DOHH2 (cell line): ENCODE results near the gene TFCP2.

Experiments
- H3F3A ChIP-seq: fragments of 200-600 bp; sonication (generic), shearing (Covaris generic); 2 replicates; pipeline ENCODE4 v1.6.0; 2016; ENCODE audit warnings: antibody characterized with exemption, mild to moderate bottlenecking; ENCODE audit not compliant: control insufficient read depth, insufficient read depth
- H3K27ac ChIP-seq: fragments of 200-600 bp; sonication (generic); 2 replicates; pipeline ENCODE4 v1.5.1; 2014; ENCODE audit warnings: low read depth, mild to moderate bottlenecking, low read length, moderate library complexity
- H3K27me3 ChIP-seq: fragments of 200-600 bp; sonication (generic); 2 replicates; pipeline ENCODE4 v1.6.1; 2014; ENCODE audit warnings: mild to moderate bottlenecking, low read length, mixed read lengths; ENCODE audit not compliant: control insufficient read depth
- H3K36me3 ChIP-seq: fragments of 200-600 bp; sonication (generic); 2 replicates; pipeline ENCODE4 v1.6.1; 2014; ENCODE audit warnings: mild to moderate bottlenecking, low read length, moderate library complexity, mixed read lengths; ENCODE audit not compliant: control insufficient read depth
- H3K4me1 ChIP-seq: fragments of 200-600 bp; sonication (generic); 2 replicates; pipeline ENCODE4 v1.6.1; 2014; ENCODE audit warnings: mild to moderate bottlenecking, low read length, mixed read lengths; ENCODE audit not compliant: control insufficient read depth
- H3K4me2 ChIP-seq: fragments of 200-600 bp; sonication (generic); 2 replicates; pipeline ENCODE4 v1.6.0; 2014; ENCODE audit warnings: mild to moderate bottlenecking, low read length, moderate library complexity
- H3K4me3 ChIP-seq: fragments of 200-600 bp; sonication (generic); 2 replicates; pipeline ENCODE4 v1.5.1; 2014; ENCODE audit warnings: mild to moderate bottlenecking, low read length, mixed read lengths
- H3K79me2 ChIP-seq: fragments of 200-600 bp; sonication (generic); 2 replicates; pipeline ENCODE4 v1.6.1; 2014; ENCODE audit warnings: mild to moderate bottlenecking, low read length, mixed read lengths; ENCODE audit not compliant: control insufficient read depth
- H3K9me2 ChIP-seq: fragments of 200-600 bp; sonication (generic); replicated peaks from 2 replicates; pipeline ENCODE4 v1.6.1; 2014; ENCODE audit warnings: mild to moderate bottlenecking, low read length, mixed read lengths; ENCODE audit not compliant: control insufficient read depth
- H3K9me3 ChIP-seq: fragments of 200-600 bp; sonication (generic); 2 replicates; pipeline ENCODE4 v1.6.1; 2014; ENCODE audit warnings: antibody characterized with exemption, low read length, mixed read lengths; ENCODE audit not compliant: control insufficient read depth, insufficient read depth
- H4K20me1 ChIP-seq: fragments of 200-600 bp; sonication (generic); 2 replicates; pipeline ENCODE4 v1.6.0; 2014; ENCODE audit warnings: low read depth, mild to moderate bottlenecking, antibody characterized with exemption, low read length, moderate library complexity; ENCODE audit not compliant: control insufficient read depth, insufficient read depth
- CTCF ChIP-seq: fragments of 200-600 bp; sonication (generic); IDR thresholded peaks from one replicate; pipeline ENCODE4 v1.5.1; 2014; ENCODE audit warnings: antibody characterized with exemption, mild to moderate bottlenecking, low read depth, low read length; ENCODE audit not compliant: poor library complexity, severe bottlenecking
- EZH2phosphoT487 ChIP-seq: fragments of 200-600 bp; sonication (generic); IDR thresholded peaks from 2 replicates; pipeline ENCODE4 v1.6.1; 2017; ENCODE audit warnings: borderline replicate concordance, mild to moderate bottlenecking, antibody characterized with exemption, low read length, moderate library complexity, mixed read lengths

TFCP2 gene

GRCh38 chr12:51122844-51123243 is 50.1 kb downstream of the TFCP2 start:
- Histone ChIP-seq H3K27ac (no peak overlapping the region), H3K4me2 (no peak overlapping the region), H3K79me2 (no peaks in the 10 kb centered on the region), H3K4me3 (no peak overlapping the region), H3K4me1 (no peaks in the 10 kb centered on the region), H3K9me3 (no peaks in the 10 kb centered on the region), H4K20me1 (no peaks in the 10 kb centered on the region), H3K36me3 (no peaks in the 10 kb centered on the region), H3K27me3 (no peaks in the 10 kb centered on the region), H3K9me2 (no peaks in the 10 kb centered on the region), H3F3A (no peaks in the 10 kb centered on the region)
- TF ChIP-seq CTCF (no peak), EZH2phosphoT487 (no peak)

- Histone ChIP-seq H3F3A (no peaks in the 10 kb centered on the region), H3K4me3 (no peak overlapping the region), H3K4me2 (no peak overlapping the region), H3K79me2 (no peaks in the 10 kb centered on the region), H4K20me1 (no peaks in the 10 kb centered on the region), H3K9me3 (no peaks in the 10 kb centered on the region), H3K4me1 (no peaks in the 10 kb centered on the region), H3K27me3 (no peaks in the 10 kb centered on the region), H3K9me2 (no peaks in the 10 kb centered on the region), H3K27ac (no peak overlapping the region), H3K36me3 (0 out of 2 replicates have a peak, but pooled peaks cover 3% of the 10 kb centered on the region)
- TF ChIP-seq CTCF (no peak), EZH2phosphoT487 (no peak)
Measured at GRCh38 chr12:51118706-51119105, 54.2 kb downstream of the TFCP2 start.

- H4K20me1 ChIP-seq = no peaks in the 10 kb centered on the region
- H3K36me3 ChIP-seq = peaks cover 11% of the 10 kb centered on the region
- H3K79me2 ChIP-seq = no peaks in the 10 kb centered on the region
- TF ChIP-seq EZH2phosphoT487 (no peak), CTCF (no peak)
- no peaks in the 10 kb centered on the region for H3F3A ChIP-seq
- no peaks in the 10 kb centered on the region for H3K9me3 ChIP-seq
- H3K4me3 ChIP-seq = no peak overlapping the region
- H3K27ac ChIP-seq = no peak overlapping the region
- no peaks in the 10 kb centered on the region for H3K4me1 ChIP-seq
- no peaks in the 10 kb centered on the region for H3K9me2 ChIP-seq
- no peaks in the 10 kb centered on the region for H3K27me3 ChIP-seq
- no peak overlapping the region for H3K4me2 ChIP-seq
Measured at GRCh38 chr12:51115533-51115932, 57.4 kb downstream of the TFCP2 start.

GRCh38 chr12:51108136-51108535 is 64.8 kb downstream of the TFCP2 start:
- H3K36me3 ChIP-seq = peaks cover 24% of the 10 kb centered on the region
- H3F3A ChIP-seq = no peaks in the 10 kb centered on the region
- no peaks in the 10 kb centered on the region for H3K9me2 ChIP-seq
- TF ChIP-seq EZH2phosphoT487 = no peak
- no peak for TF ChIP-seq CTCF
- H3K27me3 ChIP-seq = no peaks in the 10 kb centered on the region
- no peaks in the 10 kb centered on the region for H3K9me3 ChIP-seq
- no peak overlapping the region for H3K27ac ChIP-seq
- H3K4me3 ChIP-seq = no peak overlapping the region
- H3K79me2 ChIP-seq = no peaks in the 10 kb centered on the region
- H3K4me2 ChIP-seq = no peak overlapping the region
- no peaks in the 10 kb centered on the region for H3K4me1 ChIP-seq
- H4K20me1 ChIP-seq = no peaks in the 10 kb centered on the region
